Thyroid gland (tissue), 4 donors: ENCODE results near the gene KCNJ10.

Experiments used
- CTCF ChIP-seq, 6 experiments: fragments of 200-600 bp in 3 of 6; fragments of 450-650 bp in 3 of 6; sonication (generic) in 3 of 6; IDR thresholded peaks; one replicate each; pipeline ENCODE4 v1.5.1; 2016 to 2019; ENCODE audit warnings: antibody characterized with exemption in 6 of 6, mild to moderate bottlenecking in 2 of 6, inconsistent platforms in 1 of 6, moderate library complexity in 1 of 6
- POLR2A ChIP-seq, 2 donors: fragments of 450-650 bp; IDR thresholded peaks; one replicate each; pipeline ENCODE4 v1.6.1; 2017; ENCODE audit warnings: antibody characterized with exemption in 2 of 2, mild to moderate bottlenecking in 2 of 2, moderate library complexity in 1 of 2

GRCh38 chr1:160018347-160018746 is 51.6 kb downstream of the KCNJ10 start:
- no peak for TF ChIP-seq CTCF (IDR thresholded peaks at IDR 0.05)
- TF ChIP-seq POLR2A (IDR thresholded peaks at IDR 0.05): no peak
